NK-92 treated with Interleukin-12 subunit alpha and Interleukin-12 subunit beta, amount 100 ng/mL, for 24 hours (cell line): Measurements from ENCODE around the gene SLC6A11.

Experiments
- DNase-seq: peaks from one replicate; lab custom pipeline; 2025; lab: John Stamatoyannopoulos, UW

Gene SLC6A11

DNA sequence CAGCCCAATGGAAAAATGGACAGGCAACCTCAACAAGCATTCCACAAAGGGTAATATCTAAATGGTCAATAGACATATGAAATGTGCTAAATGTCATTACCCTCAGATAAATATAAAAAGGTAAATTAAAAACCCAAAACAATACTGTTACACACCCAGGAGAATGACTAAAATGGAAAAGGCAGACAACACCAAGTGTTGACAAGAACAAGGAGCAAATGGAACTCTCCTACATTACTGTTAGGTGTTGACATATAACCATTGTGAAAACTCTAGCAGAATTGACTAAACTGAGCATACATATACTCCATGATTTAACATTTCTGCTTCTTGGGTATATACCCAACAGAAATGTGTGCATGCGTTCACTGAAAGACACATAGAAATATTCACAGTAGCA lies 25.3 kb upstream of the SLC6A11 start:
- no peak for DNase-seq

DNA sequence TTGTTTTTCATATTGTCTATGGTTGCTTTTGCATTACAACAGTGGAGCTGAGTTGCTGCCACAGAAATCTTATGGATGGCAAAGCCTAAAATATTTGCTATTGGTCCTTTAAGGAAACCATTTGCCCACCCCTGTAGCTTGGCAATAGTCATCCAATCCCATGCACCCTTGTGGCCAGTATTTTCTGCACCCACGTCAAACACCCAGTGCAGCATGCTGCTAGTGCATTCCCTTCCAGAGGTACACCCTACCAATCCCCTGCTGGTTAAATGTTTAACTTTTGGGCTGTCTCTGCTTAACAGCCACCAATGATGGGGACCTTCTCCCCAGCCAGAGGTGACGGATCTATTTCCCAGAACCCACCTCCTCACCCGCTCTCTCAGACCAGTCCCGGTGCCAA lies 23.8 kb upstream of the SLC6A11 start:
- no peak for DNase-seq

DNA sequence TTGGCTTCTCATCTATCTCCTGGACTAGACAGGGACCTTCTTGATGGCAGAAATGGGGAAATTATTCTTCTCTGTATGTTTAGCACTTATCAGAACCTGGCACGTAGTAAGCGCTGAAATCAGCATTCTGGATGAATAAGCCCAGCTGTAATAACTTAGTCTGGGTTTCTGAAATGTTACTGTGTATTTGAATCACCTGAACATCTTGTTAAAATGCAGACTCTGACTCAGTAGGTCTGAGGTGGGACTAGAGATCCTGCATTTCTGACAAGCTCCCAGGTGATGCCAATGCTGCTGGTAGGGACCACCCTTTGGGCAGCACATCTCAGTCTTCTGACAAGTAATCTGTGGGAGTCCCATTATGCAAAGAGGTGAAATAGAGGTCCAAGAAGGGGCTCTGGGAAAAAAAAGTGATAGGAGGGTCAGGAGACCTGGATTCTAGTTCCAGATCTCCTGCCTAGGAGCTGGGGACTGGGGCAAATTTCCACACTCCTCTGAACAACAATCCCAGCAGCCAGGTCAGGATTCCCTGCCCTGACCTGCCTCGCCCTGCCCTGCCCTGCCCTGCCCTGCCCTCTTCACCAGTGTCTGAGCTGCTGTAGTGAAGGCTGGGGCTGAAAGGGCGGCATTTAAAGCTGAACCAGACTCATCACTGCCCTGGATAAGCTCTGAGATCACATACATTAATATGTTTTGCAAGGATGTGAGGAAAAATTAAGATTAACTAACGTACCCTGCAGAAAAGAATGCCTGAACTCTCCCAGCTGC lies 17.2 kb upstream of the SLC6A11 start:
- DNase-seq = no peak

DNA sequence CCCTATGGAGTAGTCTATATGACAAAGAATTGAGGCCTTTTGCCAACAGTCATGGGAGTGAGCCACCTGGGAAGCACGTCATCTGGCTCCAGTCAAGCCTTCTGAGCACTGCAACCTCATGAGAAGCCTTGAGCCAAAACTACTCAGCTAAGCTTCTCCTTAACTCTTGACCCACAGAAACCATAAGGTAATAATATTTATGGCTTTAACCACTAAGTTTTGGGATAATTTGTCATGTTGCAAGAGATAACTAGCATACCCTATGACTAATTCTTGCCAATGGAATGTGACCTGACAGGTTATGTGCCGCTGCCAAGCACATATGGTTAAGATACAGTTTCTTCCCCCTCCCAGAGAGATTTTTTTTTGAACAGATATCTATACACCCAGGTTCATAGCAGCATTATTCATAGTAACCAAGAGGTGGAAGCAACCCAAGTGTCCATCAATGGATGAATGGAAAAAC lies 11.8 kb upstream of the SLC6A11 start:
- no peak for DNase-seq

DNA sequence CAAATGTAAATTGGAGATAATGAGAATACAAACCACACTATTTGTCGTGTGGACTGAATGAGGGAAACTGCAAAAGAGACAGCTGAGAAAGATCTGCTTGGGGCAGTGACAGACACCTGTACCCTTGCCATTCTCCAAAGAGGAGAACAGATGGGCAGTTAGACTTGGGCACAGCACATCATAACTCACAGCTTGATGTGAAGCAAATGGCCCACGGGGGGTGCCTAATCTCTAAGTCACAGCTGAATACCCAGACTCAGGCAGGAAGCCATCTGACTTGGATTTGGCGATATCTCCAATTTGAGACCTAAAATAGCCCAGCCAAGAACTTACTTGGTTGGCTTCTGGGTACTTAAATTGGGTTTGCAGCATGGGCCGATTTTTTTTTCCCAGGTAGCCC lies 10.0 kb upstream of the SLC6A11 start:
- no peak for DNase-seq

DNA sequence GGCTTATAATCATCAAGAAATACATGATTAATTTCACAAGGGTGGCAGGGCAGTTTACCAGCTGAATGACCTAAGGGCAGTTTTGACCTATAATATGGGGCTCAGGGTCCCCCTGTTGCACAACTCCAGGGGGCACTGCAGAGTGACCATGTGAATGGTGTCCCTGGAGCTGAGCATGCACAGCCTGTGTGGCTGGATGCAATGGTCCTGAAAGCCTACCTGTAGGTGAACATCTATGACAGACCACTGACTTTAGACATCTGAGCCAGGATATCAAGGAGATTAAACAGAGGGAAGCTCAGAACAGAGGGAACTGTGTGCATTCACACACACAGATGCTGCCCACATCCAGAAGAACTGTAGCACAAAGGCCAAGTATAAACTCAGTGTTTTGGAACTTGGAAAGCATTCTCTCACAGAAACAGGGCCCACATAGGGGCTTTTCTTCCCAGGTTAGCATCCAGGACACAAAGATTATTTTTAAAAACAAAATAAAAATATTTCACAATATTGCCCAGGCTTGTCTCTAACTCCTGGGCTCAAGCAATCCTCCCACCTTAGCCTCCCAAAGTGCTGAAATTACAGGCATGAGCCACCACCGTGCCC lies 7.8 kb upstream of the SLC6A11 start:
- no peak for DNase-seq

DNA sequence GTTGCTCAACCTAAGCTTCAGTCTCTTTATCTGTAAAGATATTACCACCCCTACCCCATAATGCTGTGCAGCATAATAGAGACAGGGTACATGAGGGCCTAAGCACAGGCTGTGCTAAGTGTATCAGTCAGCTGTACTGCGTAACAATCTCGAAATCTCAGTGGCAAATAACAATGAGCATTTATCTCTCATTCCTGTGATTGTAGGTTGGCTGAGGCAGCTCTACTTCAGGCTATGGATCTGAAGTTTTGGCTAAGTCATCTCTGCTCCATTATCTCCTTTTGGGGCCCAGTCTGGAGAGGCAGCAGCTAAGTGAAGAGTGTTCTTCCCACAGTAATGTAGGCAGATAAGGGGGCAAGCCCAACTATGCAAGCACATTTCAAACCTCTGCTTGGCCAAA lies 7.1 kb upstream of the SLC6A11 start:
- no peak for DNase-seq

DNA sequence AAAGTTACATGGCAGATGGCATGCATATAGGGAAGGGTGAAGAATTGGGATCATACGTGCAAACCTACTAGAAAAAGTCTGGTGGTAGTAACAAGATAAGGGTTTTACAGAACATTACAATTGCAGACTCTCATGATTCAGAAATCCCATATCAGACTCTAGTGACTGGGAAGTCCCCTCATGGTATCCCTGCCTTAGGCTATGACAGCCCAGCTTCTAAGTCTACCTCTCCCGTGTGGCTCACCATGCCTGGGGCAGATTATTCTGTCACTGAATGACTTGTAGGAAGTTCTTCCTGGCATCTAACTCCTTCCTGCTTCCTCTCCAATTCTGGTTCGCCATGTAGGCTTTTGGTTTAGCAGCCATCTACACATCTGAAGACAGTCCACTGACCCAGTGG lies 5.7 kb upstream of the SLC6A11 start:
- DNase-seq = no peak

DNA sequence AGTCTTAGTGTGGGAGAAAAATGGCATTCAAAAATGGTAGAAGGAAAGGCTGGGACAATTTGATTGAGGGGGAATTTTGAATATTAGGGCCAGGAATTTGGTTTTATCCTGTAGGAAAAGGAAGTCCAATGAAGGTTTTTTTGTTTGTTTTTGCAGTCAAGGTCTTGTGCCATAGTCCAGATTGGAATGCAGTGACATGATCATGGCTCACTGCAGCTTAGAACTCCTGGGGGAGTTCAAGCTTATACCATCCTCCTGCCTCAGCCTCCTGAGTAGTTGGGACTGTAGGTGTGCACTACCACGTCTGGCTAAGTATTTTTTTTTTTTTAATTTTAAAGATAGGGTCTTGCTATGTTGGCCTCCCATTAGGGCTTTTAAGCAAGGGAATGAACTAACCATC lies 2.6 kb upstream of the SLC6A11 start:
- no peak for DNase-seq

DNA sequence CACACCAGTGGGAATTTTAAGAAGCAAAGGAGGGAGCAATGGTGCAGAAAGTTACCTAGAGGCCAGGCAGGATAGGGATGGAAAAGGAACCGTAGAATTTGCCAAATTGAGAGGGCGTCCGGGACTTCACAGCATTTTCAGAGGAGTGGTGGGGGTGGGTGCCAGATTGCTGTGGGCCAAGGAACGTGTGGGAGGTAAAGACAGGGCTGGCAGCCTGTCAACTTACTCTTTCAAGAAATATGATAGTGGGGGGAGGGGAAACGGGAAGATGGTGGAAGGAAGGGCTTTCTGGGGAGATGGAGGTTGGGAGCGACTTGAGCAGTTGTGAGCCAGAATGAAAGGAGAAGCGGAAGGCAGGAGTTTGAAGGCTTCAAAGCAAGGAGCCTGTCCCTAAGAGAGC lies 1.4 kb upstream of the SLC6A11 start:
- no peak for DNase-seq

DNA sequence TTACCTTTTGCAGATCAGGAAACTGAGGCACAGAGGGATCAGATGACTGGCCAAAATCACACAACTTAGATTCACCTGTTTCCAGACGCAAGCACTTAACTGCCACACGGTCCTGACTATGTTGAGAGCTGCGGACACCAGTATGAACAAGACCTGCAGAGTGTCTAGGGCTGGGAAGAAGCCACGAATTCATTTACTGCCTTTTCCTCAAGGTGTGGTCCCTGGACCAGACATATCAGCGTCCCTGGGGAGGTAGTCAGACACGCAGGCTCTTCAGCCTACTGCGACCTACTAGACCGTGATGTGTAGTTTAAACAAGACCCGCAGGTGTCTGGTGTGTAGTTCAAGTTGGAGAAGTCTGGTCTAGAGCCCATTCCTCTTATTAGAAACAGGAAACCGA lies 541 bp upstream of the SLC6A11 start:
- no peak for DNase-seq

DNA sequence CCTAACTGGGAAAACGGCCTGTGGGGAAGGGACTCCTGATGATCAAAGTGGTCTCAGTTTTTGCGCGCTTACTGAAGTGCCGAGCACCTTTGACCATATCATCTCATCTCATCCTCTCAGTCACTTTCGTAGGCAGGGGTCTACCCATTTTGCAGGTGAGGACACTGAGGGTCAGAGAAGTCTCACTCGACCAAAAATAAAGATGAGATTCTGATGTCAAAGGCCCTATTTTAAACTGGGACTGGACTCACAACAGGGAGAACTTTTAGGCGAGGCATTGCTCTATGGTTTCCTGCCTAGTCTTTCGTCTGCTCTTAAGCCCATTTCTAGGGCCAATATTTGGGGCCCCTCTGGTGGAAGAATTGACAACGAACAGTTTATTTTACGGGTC lies 830 bp downstream of the SLC6A11 start:
- no peak for DNase-seq

DNA sequence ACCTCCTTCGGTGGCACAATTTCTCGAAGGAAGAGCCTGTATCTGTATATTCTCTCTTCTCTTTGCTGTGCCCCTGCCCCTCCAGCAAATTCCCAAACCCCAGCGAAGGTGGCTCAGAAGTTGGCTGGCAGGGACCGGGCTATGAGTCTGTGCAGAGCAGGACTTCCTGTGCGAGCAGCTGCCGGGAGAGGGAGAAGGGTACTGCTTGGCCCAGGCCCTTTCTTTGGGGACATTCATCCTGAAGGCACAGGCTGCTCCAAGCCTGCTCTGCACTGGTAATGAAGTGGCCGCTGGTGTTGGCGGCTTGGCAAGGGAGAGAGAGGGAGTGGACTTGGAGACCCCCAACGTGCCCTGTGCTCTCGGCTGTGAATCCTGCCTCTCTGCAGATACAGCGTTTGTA lies 1.5 kb downstream of the SLC6A11 start:
- DNase-seq = no peak

DNA sequence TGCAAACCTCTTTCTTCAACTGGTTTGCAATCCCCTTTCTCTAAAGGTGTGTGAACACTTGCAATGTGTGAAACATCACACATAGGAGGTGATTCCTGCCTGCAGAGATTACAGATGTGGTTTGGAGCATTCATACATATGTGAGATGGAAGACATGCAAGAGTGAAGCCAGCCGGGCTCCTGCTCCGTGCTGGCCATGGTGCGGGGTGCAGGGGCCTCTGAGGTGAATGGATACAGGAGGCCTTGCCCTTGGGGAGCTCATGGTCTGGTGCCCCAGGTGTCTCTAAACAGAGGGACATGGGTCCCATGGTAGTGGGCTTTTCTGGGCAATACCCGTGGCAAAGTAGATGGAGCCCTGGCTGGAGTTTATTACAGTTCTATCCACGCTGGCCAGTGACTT lies 6.0 kb downstream of the SLC6A11 start:
- DNase-seq = no peak

DNA sequence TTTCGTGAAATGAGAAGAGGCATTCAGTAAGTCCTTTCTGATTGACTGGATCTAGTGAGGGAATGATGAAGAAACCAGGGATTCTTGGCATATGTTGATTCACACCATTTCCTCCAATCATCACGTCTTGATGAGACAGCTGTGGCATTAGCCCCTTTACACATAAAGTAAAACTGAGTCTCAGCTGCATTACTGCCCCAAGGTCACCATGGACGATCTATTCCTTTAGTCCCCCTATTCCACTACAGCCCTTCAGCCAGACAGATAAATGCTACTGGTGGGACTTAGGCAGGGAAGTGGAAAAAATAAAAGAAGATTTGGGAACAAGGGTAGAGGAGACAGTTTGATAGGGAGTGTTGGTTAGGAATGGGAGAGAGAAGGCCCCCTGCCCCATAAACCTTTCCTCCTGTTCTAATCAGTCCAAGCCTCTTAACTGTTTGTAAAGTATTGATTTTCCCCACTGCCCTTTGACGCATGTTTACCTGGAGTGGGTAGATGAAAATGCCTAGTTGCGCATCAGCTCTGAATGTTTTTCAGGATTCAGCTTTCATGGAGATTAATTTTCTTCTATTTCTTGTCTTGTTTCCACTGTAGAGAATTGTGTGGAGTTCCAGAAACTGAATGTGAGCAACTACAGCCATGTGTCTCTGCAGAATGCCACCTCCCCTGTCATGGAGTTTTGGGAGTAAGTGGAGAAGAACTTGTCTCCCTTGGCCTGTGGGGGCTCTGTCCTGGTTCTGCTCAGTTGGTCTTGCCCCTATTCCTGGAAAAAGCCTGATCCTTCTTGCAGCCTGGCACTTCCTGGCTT lies 6.9 kb downstream of the SLC6A11 start:
- no peak for DNase-seq

DNA sequence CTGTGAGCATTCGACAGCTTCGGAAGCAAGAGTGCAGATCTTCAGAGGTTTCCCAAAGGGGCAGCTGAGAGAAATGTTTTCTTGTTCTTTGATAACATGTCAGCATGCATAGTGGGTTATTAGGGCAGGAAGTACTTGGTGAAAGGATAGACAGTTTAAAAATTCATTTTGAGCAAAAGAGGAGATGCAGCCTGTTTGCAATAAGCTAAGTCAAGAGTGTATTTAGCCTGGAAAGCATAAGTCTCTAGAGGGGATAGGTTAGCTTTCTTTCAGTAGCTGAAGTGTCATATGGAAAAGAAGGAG lies 7.4 kb downstream of the SLC6A11 start:
- DNase-seq = no peak

DNA sequence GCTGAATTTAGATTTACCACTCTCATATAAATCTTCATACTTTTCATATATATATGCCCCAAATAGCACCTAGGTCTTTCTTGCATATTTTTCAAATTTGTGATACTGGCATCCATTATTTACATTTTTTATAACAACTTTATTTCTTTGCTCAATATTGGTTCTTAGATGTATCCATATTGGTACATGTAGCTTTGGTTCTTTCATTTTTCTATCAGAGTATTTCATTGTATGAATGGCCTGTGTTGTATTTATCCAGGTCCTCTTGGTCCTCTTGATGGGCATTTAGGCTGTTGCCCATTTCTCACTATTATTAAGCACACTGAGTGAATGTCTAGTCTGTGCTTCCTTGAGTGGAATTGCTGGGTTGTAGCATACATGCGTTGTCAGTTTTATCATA lies 8.4 kb downstream of the SLC6A11 start:
- no peak for DNase-seq

DNA sequence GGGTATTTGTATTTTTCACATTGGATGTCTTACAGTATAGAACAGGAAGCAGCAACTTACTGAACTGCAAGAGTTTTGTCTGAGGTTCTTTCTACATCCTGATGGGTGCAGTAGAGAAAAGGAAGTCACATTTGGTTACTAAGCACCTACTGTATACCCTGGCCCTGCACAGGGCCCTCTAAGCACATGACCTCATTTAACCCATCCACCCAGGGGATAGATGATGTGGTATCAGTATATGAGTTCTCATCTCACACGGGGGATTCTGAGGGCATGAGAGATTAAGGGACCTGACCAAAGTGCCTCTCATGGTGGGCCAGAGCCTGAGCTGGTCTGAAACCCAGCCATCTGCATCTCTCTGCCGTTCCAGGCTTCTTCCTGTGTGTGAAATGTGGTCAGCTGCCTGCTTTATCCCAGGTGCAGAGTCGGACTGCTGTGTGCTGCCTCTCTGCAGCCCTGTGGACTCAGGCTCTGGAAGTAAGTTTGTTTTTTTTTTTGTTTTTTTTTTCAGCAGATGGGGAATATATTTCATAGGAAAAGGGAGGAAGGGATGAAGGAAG lies 17.9 kb downstream of the SLC6A11 start:
- no peak for DNase-seq

DNA sequence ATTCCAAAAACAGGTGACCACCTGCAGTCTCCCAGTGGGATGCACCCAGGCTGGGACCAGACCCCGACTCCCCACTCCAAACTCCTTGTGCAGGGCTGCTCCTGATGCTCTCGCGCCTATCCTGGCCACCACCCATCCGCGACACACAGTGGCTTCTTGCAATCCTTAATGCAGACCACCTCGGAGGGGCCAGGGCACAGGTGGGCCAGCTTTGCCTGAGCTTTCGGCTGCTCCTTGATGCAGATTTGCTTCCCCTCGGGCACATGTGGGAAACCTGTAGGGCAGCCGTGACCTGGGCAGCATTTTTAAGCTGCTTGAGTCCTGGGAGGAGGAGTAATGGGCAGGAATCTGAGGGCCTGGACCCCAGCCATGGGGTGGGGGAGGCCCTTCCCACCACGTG lies 18.9 kb downstream of the SLC6A11 start:
- DNase-seq = no peak

DNA sequence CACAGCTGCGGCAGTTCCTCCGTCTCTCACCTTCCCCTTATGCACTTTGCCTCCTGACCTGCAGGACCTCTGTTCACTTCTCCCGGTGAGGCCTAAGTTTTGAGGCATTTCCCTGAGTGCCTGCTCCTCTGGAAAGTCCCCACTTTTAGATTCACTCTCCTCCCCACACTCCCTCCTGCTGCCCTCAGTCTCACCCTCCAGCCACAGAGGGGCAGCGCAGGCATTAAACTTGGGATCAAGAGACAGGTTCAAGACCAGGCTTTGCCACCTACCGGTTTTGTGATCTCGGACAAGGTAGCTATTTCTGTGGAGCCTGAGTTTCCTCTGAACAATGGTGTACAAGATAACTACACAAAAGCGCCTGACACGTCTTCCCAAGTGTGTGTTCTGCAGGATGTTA lies 19.4 kb downstream of the SLC6A11 start:
- DNase-seq = no peak

DNA sequence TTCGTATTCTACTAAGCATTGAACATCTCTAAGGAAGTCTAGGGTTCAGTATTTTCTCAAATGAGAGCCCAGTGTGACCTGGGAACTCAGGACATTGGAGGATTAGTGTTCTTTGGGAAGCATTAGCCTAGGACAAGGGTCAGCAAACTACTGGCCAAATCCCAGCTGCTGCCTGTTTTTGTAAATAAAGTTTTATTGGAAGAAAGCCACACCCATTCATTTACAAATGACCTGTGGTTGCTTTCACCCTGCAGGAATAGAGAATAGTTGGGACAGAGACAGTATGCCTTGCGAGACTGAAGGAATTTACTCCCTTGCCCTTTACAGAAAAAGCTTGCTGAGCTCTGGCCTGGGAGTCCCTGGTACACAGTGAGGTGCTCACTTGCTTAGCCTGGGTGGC lies 20.6 kb downstream of the SLC6A11 start:
- no peak for DNase-seq

DNA sequence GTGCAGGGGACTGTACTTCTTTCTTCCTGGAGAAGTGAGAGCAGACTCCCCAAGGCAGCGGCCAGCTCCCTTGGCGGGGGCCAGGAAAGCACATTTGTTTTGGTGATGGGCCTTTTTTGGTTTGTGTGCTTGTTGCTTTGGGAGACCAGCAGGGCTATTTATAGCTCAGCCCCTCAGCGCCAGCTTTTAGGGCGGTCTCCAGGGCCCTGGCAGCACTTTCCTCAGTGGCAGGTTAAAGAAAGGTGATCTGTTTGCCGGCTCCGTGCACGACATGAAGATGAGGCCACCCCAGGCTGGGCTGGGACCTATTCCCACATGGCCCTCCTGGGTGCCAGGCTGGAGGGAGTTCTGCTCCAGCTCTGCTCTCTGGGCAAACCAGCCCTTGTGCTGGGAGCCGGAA lies 21.8 kb downstream of the SLC6A11 start:
- no peak for DNase-seq

DNA sequence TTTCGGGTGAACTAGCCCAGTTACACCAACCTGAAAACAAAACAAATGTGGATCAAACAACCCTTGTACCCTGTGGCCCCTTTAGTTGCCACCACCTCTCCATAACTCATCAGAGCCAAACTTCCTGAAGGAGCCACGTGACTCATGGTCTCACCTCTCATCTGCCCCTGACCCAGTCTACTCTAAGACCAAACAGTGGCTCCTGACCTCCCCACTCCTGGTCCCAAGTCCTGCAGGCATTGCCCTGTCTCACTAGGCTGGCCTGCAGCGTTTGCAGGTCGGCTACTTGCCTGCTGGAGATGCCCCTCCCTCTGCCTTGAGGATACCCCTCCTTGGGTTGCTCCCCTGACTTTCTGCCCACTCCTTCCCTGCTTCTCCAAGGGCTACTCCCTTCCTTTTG lies 23.1 kb downstream of the SLC6A11 start:
- no peak for DNase-seq
